ENCODE data around the gene KCND3.
A peak's percentile ranks its signal among the peaks of the same experiment; 100 is the strongest.

Gene KCND3

GRCh38 chr1:111735321-111735720, 254.1 kb downstream of the KCND3 start:
- FAIRE-seq = no peak
- DNase-seq (ENCODE audit: insufficient read length, low spot score) = no peak
- no peak for TF ChIP-seq POLR2A (IDR thresholded peaks at IDR 0.05; ENCODE audit: low read depth, low read length)

- DNase-seq (ENCODE audit: insufficient read length, low spot score) (no peak), FAIRE-seq (no peak)
- no peak for TF ChIP-seq POLR2A (IDR thresholded peaks at IDR 0.05; ENCODE audit: low read depth, low read length)
These were observed 254.6 kb downstream of the KCND3 start for GRCh38 chr1:111734856-111735255.

DNA sequence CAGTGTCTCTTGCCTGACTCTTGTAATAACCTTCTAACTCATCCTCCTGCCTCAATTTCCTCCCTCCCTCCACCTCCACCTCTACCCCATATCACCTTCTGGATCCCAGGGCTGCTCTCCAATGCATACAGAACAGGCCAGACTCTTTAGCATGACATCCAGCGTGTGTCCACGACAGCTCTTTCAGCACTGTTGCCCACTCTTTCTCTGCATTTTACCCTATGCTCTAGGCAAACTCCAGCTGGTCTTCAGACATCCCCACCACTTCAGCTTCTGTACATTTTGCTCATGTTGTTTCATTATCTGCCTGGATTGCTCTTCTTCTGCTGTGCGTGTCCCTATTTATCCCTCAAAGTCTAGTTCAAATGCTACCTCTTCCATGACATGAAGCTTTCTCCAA, 255.0 kb downstream of the KCND3 start:
- no peak for TF ChIP-seq POLR2A (IDR thresholded peaks at IDR 0.05; ENCODE audit: low read depth, low read length)
- FAIRE-seq = no peak
- no peak for DNase-seq (ENCODE audit: insufficient read length, low spot score)

DNA sequence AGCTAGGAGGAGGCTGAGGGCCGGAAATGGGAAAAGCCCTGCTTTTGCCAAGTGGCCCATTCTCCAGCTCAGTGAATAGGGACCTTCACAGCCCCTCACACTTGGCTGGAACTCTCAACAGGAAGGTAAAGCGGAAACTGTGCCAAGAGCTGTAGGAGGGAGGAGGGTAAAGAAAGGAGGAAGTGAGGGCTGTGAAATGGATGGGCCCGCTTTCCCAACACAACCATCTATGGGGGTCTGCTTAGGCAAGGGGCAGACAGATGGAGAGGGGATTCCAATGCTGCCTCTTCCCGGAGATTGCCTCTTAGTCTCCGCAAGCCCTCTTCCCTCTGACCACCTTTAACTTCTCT, 255.5 kb downstream of the KCND3 start:
- no peak for TF ChIP-seq POLR2A (IDR thresholded peaks at IDR 0.05; ENCODE audit: low read depth, low read length)
- DNase-seq (ENCODE audit: insufficient read length, low spot score) (no peak), FAIRE-seq (no peak)

DNA sequence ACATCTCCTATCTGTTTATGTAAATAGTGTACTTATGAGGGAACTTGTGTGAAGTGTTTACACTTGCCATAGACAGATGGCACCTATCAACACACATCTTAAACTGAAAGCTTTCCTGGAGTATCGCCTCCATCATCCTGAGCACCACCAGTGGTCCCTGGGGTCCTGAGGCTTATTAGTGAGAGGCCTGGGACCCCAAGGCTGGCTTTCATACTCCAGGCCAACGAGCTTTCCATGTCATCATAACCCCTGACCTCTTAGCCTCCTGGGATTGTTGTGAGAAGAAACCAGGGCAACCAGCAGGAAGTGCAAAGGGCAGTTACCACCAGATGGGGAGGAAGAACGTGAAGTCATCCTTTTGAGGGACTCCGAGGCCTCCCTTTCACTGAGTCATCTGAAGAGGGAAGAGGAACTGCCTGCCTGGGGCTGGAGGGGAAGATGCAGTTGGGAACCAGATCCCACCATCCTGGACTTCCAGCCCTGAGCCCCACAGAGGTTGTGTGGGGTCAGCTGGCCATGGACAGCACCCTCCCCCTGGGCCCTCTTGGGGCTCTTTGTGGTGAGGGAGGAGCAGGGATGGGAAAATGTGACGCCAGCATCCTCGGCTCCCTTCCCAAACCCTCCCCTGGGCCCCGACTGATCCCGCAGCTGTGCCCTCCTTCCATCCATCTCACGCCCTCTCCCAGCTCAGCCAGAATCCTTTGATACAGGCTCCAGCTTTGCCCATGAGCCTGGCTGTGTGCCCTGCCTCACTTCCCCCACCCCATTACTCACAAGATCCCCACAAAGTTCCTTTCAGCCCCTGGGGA, 256.1 kb downstream of the KCND3 start:
- TF ChIP-seq POLR2A (IDR thresholded peaks at IDR 0.05; ENCODE audit: low read depth, low read length) = no peak
- FAIRE-seq = peak; percentile 36
- peak; percentile 75 for DNase-seq (ENCODE audit: insufficient read length, low spot score)

GRCh38 chr1:111732718-111733117, 256.8 kb downstream of the KCND3 start:
- FAIRE-seq = no peak
- no peak for DNase-seq (ENCODE audit: insufficient read length, low spot score)
- no peak for TF ChIP-seq POLR2A (IDR thresholded peaks at IDR 0.05; ENCODE audit: low read depth, low read length)

- TF ChIP-seq POLR2A (IDR thresholded peaks at IDR 0.05; ENCODE audit: low read depth, low read length) = no peak
- no peak for FAIRE-seq
- DNase-seq (ENCODE audit: insufficient read length, low spot score) = no peak
These were observed 257.5 kb downstream of the KCND3 start for GRCh38 chr1:111731956-111732355.

GRCh38 chr1:111730706-111731105, 258.8 kb downstream of the KCND3 start:
- TF ChIP-seq POLR2A (IDR thresholded peaks at IDR 0.05; ENCODE audit: low read depth, low read length) = no peak
- FAIRE-seq (no peak), DNase-seq (ENCODE audit: insufficient read length, low spot score) (no peak)

DNA sequence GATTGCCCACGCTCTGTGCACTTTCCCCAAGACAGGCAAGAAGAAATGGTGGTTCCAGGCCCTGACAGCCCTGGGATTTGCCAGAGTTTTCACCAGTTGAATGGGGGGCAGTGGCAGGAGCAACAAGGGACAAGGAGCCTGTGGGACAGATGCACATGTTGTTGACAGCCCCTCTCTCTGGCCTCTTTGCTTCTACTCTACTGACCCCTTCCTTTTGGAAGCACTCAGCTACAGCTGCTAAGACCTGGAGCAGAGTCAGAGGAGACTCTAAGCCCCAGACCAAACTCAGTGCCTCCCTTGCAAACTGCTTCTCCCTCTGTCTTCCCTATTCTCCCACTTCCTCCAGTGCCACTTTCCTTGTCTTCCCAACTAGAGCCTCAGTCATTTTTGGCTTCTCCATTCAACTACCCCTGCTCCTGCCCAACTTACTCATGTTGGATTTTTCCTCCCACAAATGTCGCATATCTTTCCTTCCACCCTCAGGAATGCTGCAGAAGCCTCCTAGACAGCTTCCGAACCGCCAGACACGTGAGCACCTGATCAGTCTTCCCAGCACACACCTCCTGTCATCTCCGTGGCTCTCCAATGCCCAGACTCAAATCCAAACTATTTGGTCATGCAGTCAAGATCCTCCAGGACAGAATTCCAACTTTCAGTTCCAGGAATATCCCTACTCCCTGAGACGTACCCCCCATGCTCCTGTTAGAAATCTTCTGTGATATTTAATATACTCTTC, 259.4 kb downstream of the KCND3 start:
- TF ChIP-seq POLR2A (IDR thresholded peaks at IDR 0.05; ENCODE audit: low read depth, low read length) = no peak

DNA sequence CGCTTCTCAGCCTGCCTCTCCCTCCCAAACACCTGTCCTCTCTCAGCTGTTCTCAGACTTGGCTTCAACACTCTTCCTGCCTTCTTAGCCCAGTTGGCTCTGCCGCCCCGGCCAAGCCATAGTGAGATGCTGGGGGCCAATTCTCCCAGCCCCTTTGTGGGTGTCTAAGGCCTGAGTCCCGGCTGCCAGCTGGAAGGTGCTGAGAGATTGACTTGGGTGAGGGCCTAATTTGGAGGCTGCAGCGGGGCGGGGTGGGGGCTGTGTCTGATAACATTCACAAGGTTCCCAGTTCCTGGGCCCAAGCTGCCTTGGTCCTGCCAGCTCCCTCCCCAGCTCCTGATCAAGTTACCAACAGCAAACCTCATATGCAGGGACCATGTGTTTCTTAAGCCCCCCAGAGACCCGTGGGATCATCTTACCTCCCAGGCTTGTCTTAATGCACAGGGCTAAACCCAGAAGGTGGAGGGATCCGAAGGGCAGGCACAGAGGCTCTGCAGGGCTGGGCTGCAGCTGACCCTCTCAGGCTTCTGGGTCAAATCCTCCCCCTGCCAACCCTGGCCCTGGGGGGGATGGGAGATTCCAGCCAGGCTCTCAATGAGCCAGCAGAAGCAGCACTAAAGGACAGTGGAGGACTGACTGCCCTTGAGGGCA, 260.1 kb downstream of the KCND3 start:
- FAIRE-seq = no peak
- TF ChIP-seq POLR2A (IDR thresholded peaks at IDR 0.05; ENCODE audit: low read depth, low read length) = no peak
- DNase-seq (ENCODE audit: insufficient read length, low spot score) = no peak

More for the DNA sequence above, 259.4 kb downstream of the KCND3 start:
- FAIRE-seq (no peak), DNase-seq (ENCODE audit: insufficient read length, low spot score) (no peak)

GRCh38 chr1:111727056-111727455, 262.4 kb downstream of the KCND3 start:
- DNase-seq (ENCODE audit: insufficient read length, low spot score) (no peak), FAIRE-seq (no peak)
- no peak for TF ChIP-seq POLR2A (IDR thresholded peaks at IDR 0.05; ENCODE audit: low read depth, low read length)

DNA sequence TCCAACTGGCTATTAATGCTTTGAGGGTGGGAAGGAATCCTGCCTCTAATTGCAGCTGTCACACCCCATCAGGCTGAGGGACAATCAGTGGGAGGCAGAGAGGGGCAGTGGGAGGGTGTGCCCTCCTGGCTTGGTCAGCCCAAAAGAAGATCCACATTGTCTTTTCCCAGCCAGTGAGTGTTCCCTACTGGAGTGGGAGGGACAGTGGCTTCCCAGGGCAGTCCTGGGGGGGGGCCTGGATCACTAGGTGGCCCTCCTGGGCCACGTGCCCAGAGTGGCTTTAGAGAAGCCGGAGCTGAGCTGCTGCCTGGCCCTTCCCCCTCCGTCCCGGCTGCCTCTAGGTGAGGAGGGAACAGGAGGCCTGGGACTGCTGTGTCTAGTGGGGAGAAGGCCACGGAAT, 264.3 kb downstream of the KCND3 start:
- DNase-seq (ENCODE audit: insufficient read length, low spot score) (no peak), FAIRE-seq (no peak)
- TF ChIP-seq POLR2A (IDR thresholded peaks at IDR 0.05; ENCODE audit: low read depth, low read length) = no peak

DNA sequence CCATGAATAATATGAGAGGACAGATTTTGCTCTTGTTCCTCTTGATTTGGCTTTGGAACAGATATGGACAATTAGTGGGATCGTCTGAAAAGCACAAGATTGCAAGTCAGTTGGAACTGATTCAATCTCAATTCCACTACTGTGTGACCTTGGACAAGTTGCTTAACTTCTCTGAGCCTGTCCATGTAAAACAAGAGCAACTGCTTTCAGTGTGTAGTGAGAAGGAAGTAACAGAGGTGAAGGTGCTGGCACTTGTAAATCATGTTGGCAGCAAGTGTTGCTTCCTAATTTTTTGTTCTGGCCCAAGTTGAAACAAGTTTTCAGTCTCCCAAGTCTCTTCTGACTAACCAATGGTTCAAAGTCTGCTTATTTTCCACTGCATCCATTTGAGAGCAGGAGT, 265.6 kb downstream of the KCND3 start:
- FAIRE-seq (no peak), DNase-seq (ENCODE audit: insufficient read length, low spot score) (no peak)
- TF ChIP-seq POLR2A (IDR thresholded peaks at IDR 0.05; ENCODE audit: low read depth, low read length) = no peak

GRCh38 chr1:111723091-111723806, 266.2 kb downstream of the KCND3 start:
- no peak for TF ChIP-seq POLR2A (IDR thresholded peaks at IDR 0.05; ENCODE audit: low read depth, low read length)
- DNase-seq (ENCODE audit: insufficient read length, low spot score) (no peak), FAIRE-seq (no peak)
